H9 (cell line): ENCODE data around the gene PPFIBP2. TPM values are rescaled to one million over a fixed set of nuclear protein-coding genes. Genes with fewer than 3 reads are reported as not detected.

Source experiments
- DNase-seq: peaks from one replicate; pipeline ENCODE4 v3.0.0-alpha.2; 2017
- H2AFZ ChIP-seq: one replicate; pipeline ENCODE4 v1.6.1; 2013; ENCODE audit warnings: mild to moderate bottlenecking, low read length, control low read depth, moderate library complexity
- H2AK5ac ChIP-seq: 2 replicates; pipeline ENCODE4 v1.6.1; 2013; ENCODE audit warnings: low read length, control low read depth, mixed read lengths; ENCODE audit not compliant: insufficient read length
- H2BK120ac ChIP-seq: one replicate; pipeline ENCODE4 v1.6.1; 2013; ENCODE audit warnings: low read depth, mild to moderate bottlenecking, low read length, control low read depth, inconsistent platforms; ENCODE audit not compliant: poor library complexity, severe bottlenecking
- H2BK12ac ChIP-seq: 2 replicates; pipeline ENCODE4 v1.6.1; 2013; ENCODE audit warnings: low read length, control low read depth, mixed read lengths, low read depth; ENCODE audit not compliant: insufficient read length
- H2BK15ac ChIP-seq: 2 replicates; pipeline ENCODE4 v1.6.1; 2013; ENCODE audit warnings: low read depth, low read length, control low read depth
- H2BK20ac ChIP-seq: one replicate; pipeline ENCODE4 v1.6.1; 2013; ENCODE audit warnings: low read depth, mild to moderate bottlenecking, low read length, control low read depth, inconsistent platforms; ENCODE audit not compliant: poor library complexity, severe bottlenecking
- H2BK5ac ChIP-seq: 2 replicates; pipeline ENCODE4 v1.6.1; 2013; ENCODE audit warnings: low read length, control low read depth, mixed read lengths; ENCODE audit not compliant: insufficient read length
- H3K14ac ChIP-seq: 2 replicates; pipeline ENCODE4 v1.6.1; 2013; ENCODE audit warnings: low read length, control low read depth; ENCODE audit not compliant: insufficient read depth
- H3K18ac ChIP-seq: 2 replicates; pipeline ENCODE4 v1.6.1; 2013; ENCODE audit warnings: low read depth, mild to moderate bottlenecking, mixed read lengths, low read length, control low read depth; ENCODE audit not compliant: insufficient read length
- H3K23ac ChIP-seq: 2 replicates; pipeline ENCODE4 v1.6.1; 2013; ENCODE audit warnings: low read length, control low read depth, mixed read lengths, low read depth; ENCODE audit not compliant: insufficient read length
- H3K23me2 ChIP-seq: 2 replicates; pipeline ENCODE4 v1.6.1; 2013; ENCODE audit warnings: low read depth, mild to moderate bottlenecking, mixed read lengths, low read length, control low read depth; ENCODE audit not compliant: insufficient read length, poor library complexity, severe bottlenecking
- H3K27ac ChIP-seq: 2 replicates; pipeline ENCODE4 v1.5.1; 2013; ENCODE audit warnings: low read length, control low read depth, mixed read lengths, low read depth; ENCODE audit not compliant: insufficient read length
- H3K27me3 ChIP-seq: 2 replicates; pipeline ENCODE4 v1.6.1; 2013; ENCODE audit warnings: low read length, control low read depth, inconsistent platforms; ENCODE audit not compliant: insufficient read depth
- H3K4ac ChIP-seq: 2 replicates; pipeline ENCODE4 v1.6.1; 2013; ENCODE audit warnings: low read depth, mild to moderate bottlenecking, control low read depth, inconsistent platforms, low read length, moderate library complexity
- H3K4me1 ChIP-seq: 2 replicates; pipeline ENCODE4 v1.6.1; 2013; ENCODE audit warnings: low read length, control low read depth, inconsistent platforms; ENCODE audit not compliant: insufficient read depth
- H3K4me2 ChIP-seq: 2 replicates; pipeline ENCODE4 v1.6.1; 2013; ENCODE audit warnings: low read length, control low read depth, mixed read lengths; ENCODE audit not compliant: insufficient read length, insufficient read depth
- H3K56ac ChIP-seq: 2 replicates; pipeline ENCODE4 v1.6.1; 2013; ENCODE audit warnings: low read depth, mild to moderate bottlenecking, mixed read lengths, low read length, control low read depth; ENCODE audit not compliant: insufficient read length
- H3K79me1 ChIP-seq: 2 replicates; pipeline ENCODE4 v1.6.1; 2013; ENCODE audit warnings: low read depth, mild to moderate bottlenecking, moderate library complexity, low read length, control low read depth, inconsistent platforms; ENCODE audit not compliant: insufficient read depth, poor library complexity, severe bottlenecking
- H3K79me2 ChIP-seq: 2 replicates; pipeline ENCODE4 v1.6.1; 2013; ENCODE audit warnings: low read length, control low read depth, inconsistent platforms; ENCODE audit not compliant: insufficient read depth
- H3K9ac ChIP-seq: 2 replicates; pipeline ENCODE4 v1.6.1; 2013; ENCODE audit warnings: low read length, control low read depth, mixed read lengths; ENCODE audit not compliant: insufficient read length; ENCODE audit errors: extremely low read depth
- H3K9me3 ChIP-seq: one replicate; pipeline ENCODE4 v1.6.1; 2013; ENCODE audit warnings: low read depth, low read length, inconsistent platforms; ENCODE audit not compliant: control insufficient read depth
- H3T11ph ChIP-seq: one replicate; pipeline ENCODE4 v1.6.1; 2013; ENCODE audit warnings: mild to moderate bottlenecking, low read length, control low read depth, inconsistent platforms
- H4K20me1 ChIP-seq: one replicate; pipeline ENCODE4 v1.6.1; 2013; ENCODE audit not compliant: control insufficient read depth, insufficient read length, insufficient read depth
- H4K5ac ChIP-seq: 2 replicates; pipeline ENCODE4 v1.6.1; 2013; ENCODE audit warnings: low read depth, mild to moderate bottlenecking, mixed read lengths, low read length, control low read depth; ENCODE audit not compliant: insufficient read length
- H4K8ac ChIP-seq: replicated peaks from 2 replicates; pipeline ENCODE4 v1.6.1; 2013; ENCODE audit warnings: low read length, control low read depth, mixed read lengths, low read depth; ENCODE audit not compliant: insufficient read length
- H4K91ac ChIP-seq: 2 replicates; pipeline ENCODE4 v1.6.1; 2013; ENCODE audit warnings: low read depth, mild to moderate bottlenecking, moderate library complexity, mixed read lengths, low read length, control low read depth; ENCODE audit not compliant: insufficient read length
- H3K27ac Mint-ChIP-seq, 3 experiments: 2 replicates in 2 of 3; 3 replicates in 1 of 3; pipeline ENCODE4 v1.8.0; 2020 to 2021; ENCODE audit warnings: mixed read lengths in 3 of 3, mild to moderate bottlenecking in 1 of 3, moderate library complexity in 1 of 3
- H3K27me3 Mint-ChIP-seq: 2 replicates; pipeline ENCODE4 v1.8.0; 2021; ENCODE audit warnings: low read depth, mild to moderate bottlenecking, moderate library complexity, mixed read lengths
- H3K36me3 Mint-ChIP-seq, 3 experiments: 2 replicates in 2 of 3; 3 replicates in 1 of 3; pipeline ENCODE4 v1.8.0; 2020 to 2021; ENCODE audit warnings: low read depth in 3 of 3, mixed read lengths in 3 of 3; ENCODE audit not compliant: insufficient read depth in 1 of 3
- H3K4me1 Mint-ChIP-seq, 2 experiments: 2 replicates each; pipeline ENCODE4 v1.8.0; 2020; ENCODE audit warnings: mixed read lengths in 2 of 2
- H3K4me3 Mint-ChIP-seq, 2 experiments: 2 replicates in 1 of 2; 3 replicates in 1 of 2; pipeline ENCODE4 v1.8.0; 2020 to 2021; ENCODE audit warnings: mild to moderate bottlenecking in 2 of 2, mixed read lengths in 2 of 2, moderate library complexity in 1 of 2
- H3K9me3 Mint-ChIP-seq, 2 experiments: 2 replicates in 1 of 2; 3 replicates in 1 of 2; pipeline ENCODE4 v1.8.0; 2020; ENCODE audit warnings: mild to moderate bottlenecking in 2 of 2, mixed read lengths in 2 of 2, moderate library complexity in 1 of 2
- WGBS: extraction: QIAGEN DNeasy Blood & Tissue Kit; methylation state at CpG from one replicate; pipeline ENCODE4 v1.1.7; 2013; ENCODE audit warnings: missing lambda C conversion rate, low lambda C conversion rate, mixed read lengths; ENCODE audit not compliant: insufficient read length; ENCODE audit errors: extremely low coverage; 5-methylcytosine and 5-hydroxymethylcytosine counted together
- total RNA-seq: library from RNA; stranded (reverse); gene quantifications from 2 replicates; pipeline ENCODE4 v1.2.1, GENCODE V29; 2021
- TF ChIP-seq, protein P1 (sequence below): fragments of 200-600 bp; sonication (generic); conservative IDR thresholded peaks from 3 replicates; pipeline ENCODE4 v1.8.0; 2021; ENCODE audit warnings: antibody characterized with exemption, mild to moderate bottlenecking

Gene PPFIBP2
- total RNA-seq, 1 experiment from 2014 or later, result 8.3 TPM

DNA sequence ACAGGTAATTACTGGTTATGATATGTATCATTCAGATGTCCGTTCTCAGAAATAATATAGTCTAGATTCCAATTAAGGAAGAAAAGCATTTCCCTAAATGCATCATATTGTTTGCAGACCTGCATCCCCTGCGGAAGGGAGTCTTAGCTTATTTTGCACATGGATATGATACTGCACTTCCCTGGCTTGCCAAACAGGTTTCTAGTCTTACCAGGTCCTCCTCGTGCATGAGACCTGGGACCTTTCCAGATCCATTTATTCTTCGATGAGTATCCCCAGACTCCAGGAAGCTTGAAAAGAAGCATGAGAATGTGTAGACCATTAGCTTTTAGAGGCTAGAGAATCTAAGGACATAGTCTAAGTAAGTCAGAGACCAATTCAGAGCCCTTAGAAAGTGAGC lies 128.9 kb downstream of the PPFIBP2 start:
- Histone ChIP-seq H2BK20ac (no peak overlapping the region), H2BK120ac (no peak overlapping the region), H4K20me1 (no peaks in the 10 kb centered on the region), H3K9me3 (no peaks in the 10 kb centered on the region), H3K79me1 (no peaks in the 10 kb centered on the region), H2BK12ac (no peak overlapping the region), H3K4ac (no peak overlapping the region), H2AFZ (no peak overlapping the region), H2BK15ac (no peak overlapping the region), H4K5ac (no peak overlapping the region), H3K18ac (no peak overlapping the region), H2AK5ac (no peak overlapping the region), H3K23me2 (no peaks in the 10 kb centered on the region), H3T11ph (no peak overlapping the region), H3K79me2 (no peaks in the 10 kb centered on the region), H2BK5ac (no peak overlapping the region), H3K4me2 (no peak overlapping the region), H4K8ac (no peak overlapping the region), H3K56ac (no peak overlapping the region), H3K23ac (no peak overlapping the region), H3K27ac (no peak overlapping the region), H3K4me1 (no peaks in the 10 kb centered on the region), H3K27me3 (no peaks in the 10 kb centered on the region), H3K14ac (no peak overlapping the region), H3K9ac (no peak overlapping the region), H4K91ac (no peak overlapping the region)
- H3K27me3 Mint-ChIP-seq, result no peaks in the 10 kb centered on the region
- no peak overlapping the region for H3K4me3 Mint-ChIP-seq
- no peaks in the 10 kb centered on the region for H3K9me3 Mint-ChIP-seq
- DNase-seq, result no peak
- peaks cover 13 to 16% of the 10 kb centered on the region in 2 experiments for H3K4me1 Mint-ChIP-seq
- H3K36me3 Mint-ChIP-seq, result peaks cover 0 to 20% (median 8%) of the 10 kb centered on the region in 3 experiments; a peak in 5 of 7 replicates
- TF ChIP-seq, protein P1, sequence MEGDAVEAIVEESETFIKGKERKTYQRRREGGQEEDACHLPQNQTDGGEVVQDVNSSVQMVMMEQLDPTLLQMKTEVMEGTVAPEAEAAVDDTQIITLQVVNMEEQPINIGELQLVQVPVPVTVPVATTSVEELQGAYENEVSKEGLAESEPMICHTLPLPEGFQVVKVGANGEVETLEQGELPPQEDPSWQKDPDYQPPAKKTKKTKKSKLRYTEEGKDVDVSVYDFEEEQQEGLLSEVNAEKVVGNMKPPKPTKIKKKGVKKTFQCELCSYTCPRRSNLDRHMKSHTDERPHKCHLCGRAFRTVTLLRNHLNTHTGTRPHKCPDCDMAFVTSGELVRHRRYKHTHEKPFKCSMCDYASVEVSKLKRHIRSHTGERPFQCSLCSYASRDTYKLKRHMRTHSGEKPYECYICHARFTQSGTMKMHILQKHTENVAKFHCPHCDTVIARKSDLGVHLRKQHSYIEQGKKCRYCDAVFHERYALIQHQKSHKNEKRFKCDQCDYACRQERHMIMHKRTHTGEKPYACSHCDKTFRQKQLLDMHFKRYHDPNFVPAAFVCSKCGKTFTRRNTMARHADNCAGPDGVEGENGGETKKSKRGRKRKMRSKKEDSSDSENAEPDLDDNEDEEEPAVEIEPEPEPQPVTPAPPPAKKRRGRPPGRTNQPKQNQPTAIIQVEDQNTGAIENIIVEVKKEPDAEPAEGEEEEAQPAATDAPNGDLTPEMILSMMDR, result no peak
- no CpG with 5 or more reads among the region's 4 CpGs for whole genome bisulfite sequencing
- H3K27ac Mint-ChIP-seq, result no peak overlapping the region
